Esophagus squamous epithelium (tissue), 5 donors: Measurements from ENCODE around the gene TH. TPM values are rescaled to one million over a fixed set of nuclear protein-coding genes. Genes with fewer than 3 reads are reported as not detected.

Experiments used
- DNase-seq: peaks from one replicate; lab custom pipeline; 2025; lab: John Stamatoyannopoulos, UW
- H3K27ac ChIP-seq, 4 donors: fragments of 200-600 bp; sonication (generic); one replicate each; pipeline ENCODE4 v1.5.1; 2016 to 2019; ENCODE audit warnings: mild to moderate bottlenecking in 1 of 4
- H3K27me3 ChIP-seq, 4 donors: fragments of 200-600 bp; sonication (generic); 1 replicate in 3 of 4; 2 replicates in 1 of 4; pipeline versions ENCODE4 v1.5.1 to v1.6.0; 2017 to 2021; ENCODE audit warnings: antibody characterized with exemption in 1 of 4
- H3K36me3 ChIP-seq, 3 donors: fragments of 200-600 bp; sonication (generic); one replicate each; pipeline ENCODE4 v1.5.1; 2016 to 2019
- H3K4me1 ChIP-seq, 3 donors: fragments of 200-600 bp; sonication (generic); one replicate each; pipeline ENCODE4 v1.5.1; 2017 to 2019
- H3K4me3 ChIP-seq, 4 donors: fragments of 200-600 bp; sonication (generic); 1 replicate in 3 of 4; 2 replicates in 1 of 4; pipeline ENCODE4 v1.5.1; 2016 to 2019; ENCODE audit warnings: mild to moderate bottlenecking in 2 of 4, moderate library complexity in 1 of 4
- H3K9me3 ChIP-seq, 3 donors: fragments of 200-600 bp; sonication (generic); one replicate each; pipeline ENCODE4 v1.5.1; 2016 to 2019
- CTCF ChIP-seq, 6 experiments: fragments of 450-650 bp in 4 of 6; fragments of 200-600 bp in 2 of 6; sonication (generic) in 2 of 6; IDR thresholded peaks; one replicate each; pipeline ENCODE4 v1.5.1; 2016 to 2019; ENCODE audit warnings: antibody characterized with exemption in 6 of 6, mild to moderate bottlenecking in 4 of 6, moderate library complexity in 4 of 6
- POLR2A ChIP-seq, 4 donors: fragments of 450-650 bp; IDR thresholded peaks; one replicate each; pipeline ENCODE4 v1.6.1; 2017; ENCODE audit warnings: antibody characterized with exemption in 4 of 4, mild to moderate bottlenecking in 4 of 4, moderate library complexity in 3 of 4
- WGBS, 2 donors: methylation state at CpG; one replicate each; pipeline ENCODE4 v1.1.5; 2018; 5-methylcytosine and 5-hydroxymethylcytosine counted together
- intact Hi-C: fragments of 100-400 bp; cut with DNase I; formaldehyde crosslinking; loops from one replicate; pipeline ENCODE4 v1.15.0; 2022
- total RNA-seq, 4 donors: library from RNA; depleted of rRNA; stranded (reverse); fragments of >200 nt; gene quantifications; one replicate each; pipeline ENCODE4 v1.1.0, GENCODE V29; 2016
- donor health status: DM: yes; HTN: yes; CAD: no.

Gene TH
- total RNA-seq, 4 donors from 2014 or later = 0.34 to 0.76 TPM; not detected in 2

DNA sequence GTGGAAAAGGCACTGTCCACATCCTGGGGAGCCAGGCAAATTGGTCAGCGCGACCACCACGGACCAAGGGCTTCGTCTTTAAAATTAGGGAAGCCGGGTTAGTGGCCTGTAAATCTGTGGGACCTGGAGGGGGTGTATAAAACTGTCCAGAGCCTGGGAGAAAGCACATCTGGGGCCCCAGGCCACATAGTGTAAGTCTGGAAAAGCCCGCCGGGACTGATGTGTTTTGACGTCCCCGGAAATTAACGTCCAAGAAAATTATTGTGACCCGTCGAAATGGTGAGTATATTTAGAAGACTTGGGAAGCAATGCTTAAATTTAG, 28.2 kb downstream of the TH start:
- TF ChIP-seq POLR2A (IDR thresholded peaks at IDR 0.05) (no peak), CTCF (IDR thresholded peaks at IDR 0.05) (no peak)
- 14 to 17% methylated on average over 12 of the region's 12 CpGs for WGBS, 2 donors
- Histone ChIP-seq H3K36me3 (no peaks in the 10 kb centered on the region), H3K27ac (no peak overlapping the region), H3K4me1 (peaks cover 4 to 49% (median 26%) of the 10 kb centered on the region in 3 donors), H3K9me3 (no peaks in the 10 kb centered on the region), H3K4me3 (no peak overlapping the region), H3K27me3 (peaks cover 37 to 100% (median 52%) of the 10 kb centered on the region in 4 donors)
- intact Hi-C loops = no loop called here
- DNase-seq = no peak

DNA sequence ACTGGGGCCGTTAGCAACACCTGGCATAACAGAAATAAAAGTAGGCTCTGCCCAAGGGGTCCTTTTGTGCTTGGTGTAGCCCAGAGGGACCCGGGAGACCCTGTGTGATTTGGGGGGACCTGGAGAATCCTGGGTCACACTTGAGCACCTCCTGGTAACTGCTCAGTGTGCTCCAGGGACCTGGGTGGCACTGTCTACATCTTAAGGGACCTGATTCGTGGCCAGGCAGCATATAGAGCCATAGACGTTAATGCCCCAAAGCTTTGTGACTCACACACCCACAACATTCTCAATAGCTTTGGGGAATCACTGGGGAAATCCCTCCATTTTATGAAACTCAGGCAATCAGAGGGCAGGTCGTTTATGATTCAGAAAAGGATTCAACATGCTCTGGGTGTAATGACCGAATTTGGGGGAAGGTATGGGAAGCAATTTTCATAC, 28.8 kb downstream of the TH start:
- Histone ChIP-seq H3K27ac (no peak overlapping the region), H3K4me1 (peaks cover 4 to 55% (median 30%) of the 10 kb centered on the region in 3 donors), H3K27me3 (peaks cover 38 to 100% (median 53%) of the 10 kb centered on the region in 4 donors), H3K36me3 (no peaks in the 10 kb centered on the region), H3K4me3 (no peak overlapping the region), H3K9me3 (no peaks in the 10 kb centered on the region)
- DNase-seq = no peak
- intact Hi-C loops = no loop called here
- TF ChIP-seq POLR2A (IDR thresholded peaks at IDR 0.05) (no peak), CTCF (IDR thresholded peaks at IDR 0.05) (no peak)
- 0 to 2% methylated on average over 4 to 6 of the region's 6 CpGs for WGBS, 2 donors

GRCh38 chr11:2142300-2142759, 29.3 kb downstream of the TH start:
- Histone ChIP-seq H3K9me3 (no peaks in the 10 kb centered on the region), H3K4me3 (no peak overlapping the region), H3K4me1 (peaks cover 9 to 60% (median 35%) of the 10 kb centered on the region in 3 donors), H3K27ac (no peak overlapping the region), H3K27me3 (peaks cover 42 to 100% (median 57%) of the 10 kb centered on the region in 4 donors), H3K36me3 (no peaks in the 10 kb centered on the region)
- WGBS, 2 donors = 4 to 7% methylated on average over 5 of the region's 5 CpGs
- no peak for DNase-seq
- no peak for TF ChIP-seq POLR2A (IDR thresholded peaks at IDR 0.05)
- TF ChIP-seq CTCF (IDR thresholded peaks at IDR 0.05) = no peak
- intact Hi-C loops = no loop called here

DNA sequence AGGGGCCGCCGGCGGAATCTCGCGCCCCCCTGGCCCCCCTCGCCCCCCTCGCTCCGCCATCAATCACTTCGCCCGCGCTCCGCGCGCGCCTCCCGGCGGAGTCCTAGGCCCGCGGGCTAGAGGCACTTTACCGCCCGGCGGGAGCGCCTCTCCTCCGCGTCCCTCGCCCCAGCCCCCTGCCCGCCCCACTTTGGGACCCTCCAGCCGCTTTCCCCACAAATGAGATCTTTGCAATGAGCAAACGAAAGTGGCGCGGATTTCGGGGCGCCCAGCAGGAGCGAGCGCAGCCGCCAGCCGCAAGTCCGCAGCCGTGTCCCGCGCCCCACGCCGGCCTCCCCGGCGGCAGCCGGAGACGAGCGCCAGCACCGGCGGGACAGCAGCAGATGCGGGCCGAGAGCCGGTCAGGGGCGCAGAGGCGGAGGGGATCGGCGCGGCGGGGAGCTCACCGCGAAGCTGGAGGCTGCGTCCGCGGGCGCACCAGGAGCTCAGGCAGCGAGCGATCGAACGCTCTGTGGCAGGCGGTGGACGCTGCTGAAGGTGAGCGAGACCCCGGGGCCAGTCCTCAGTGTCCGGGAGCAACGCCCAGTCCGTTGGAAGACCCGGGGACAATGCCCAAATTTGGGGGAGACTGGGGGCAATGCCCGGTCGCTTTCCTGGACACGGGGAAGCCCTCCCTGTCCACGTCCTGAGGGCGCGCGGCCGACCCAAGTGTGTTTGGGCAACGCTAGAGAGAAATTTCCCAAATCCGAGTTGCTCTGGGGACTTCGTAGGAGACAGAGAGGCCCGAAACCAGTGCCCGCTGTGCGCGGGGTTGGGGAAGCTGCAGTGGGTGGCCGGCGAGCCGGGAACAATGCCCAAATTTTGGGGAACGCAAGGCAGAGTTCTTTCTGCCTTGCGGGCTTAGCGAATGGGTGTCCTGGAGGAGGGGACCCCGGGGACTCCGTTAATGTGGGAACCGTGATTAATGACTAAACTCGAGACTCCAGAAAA, 30.9 kb downstream of the TH start:
- no peak for DNase-seq
- no peaks in the 10 kb centered on the region for H3K9me3 ChIP-seq
- H3K27ac ChIP-seq = no peak overlapping the region
- H3K4me1 ChIP-seq = peaks cover 9 to 67% (median 36%) of the 10 kb centered on the region in 3 donors
- WGBS, 2 donors = 7 to 14% methylated on average over 17 to 18 of the region's 102 CpGs
- TF ChIP-seq POLR2A (IDR thresholded peaks at IDR 0.05) = no peak
- intact Hi-C loops = no loop called here
- H3K27me3 ChIP-seq = peaks cover 44 to 100% (median 56%) of the 10 kb centered on the region in 4 donors
- no peaks in the 10 kb centered on the region for H3K36me3 ChIP-seq
- peak overlapping the region in 2 of 4 donors; percentile 18 to 65 for H3K4me3 ChIP-seq

GRCh38 chr11:2139621-2140337, 31.8 kb downstream of the TH start:
- TF ChIP-seq POLR2A (IDR thresholded peaks at IDR 0.05) = no peak
- TF ChIP-seq CTCF (IDR thresholded peaks at IDR 0.05) = no peak
- 0% methylated on average over 1 of the region's 57 CpGs; no CpG with 5 or more reads in 1 of the 2 donors for WGBS, 2 donors
- no peak for DNase-seq
- Histone ChIP-seq H3K27ac (no peak overlapping the region), H3K36me3 (no peaks in the 10 kb centered on the region), H3K27me3 (peaks cover 36 to 100% (median 48%) of the 10 kb centered on the region in 4 donors), H3K4me3 (peak overlapping the region in 2 of 4 donors; percentile 18 to 65), H3K9me3 (no peaks in the 10 kb centered on the region), H3K4me1 (peaks cover 9 to 67% (median 36%) of the 10 kb centered on the region in 3 donors)
- intact Hi-C loops = no loop called here
